GM18502 (cell line): ENCODE data around the gene TOX2.

ENCODE experiments used
- ATAC-seq: cut with Tn5 transposase; IDR thresholded peaks from one replicate; pipeline ENCODE4 v1.9.1; 2021; ENCODE audit warnings: mild to moderate bottlenecking; ENCODE audit not compliant: unreplicated experiment, poor library complexity

TOX2 gene

DNA sequence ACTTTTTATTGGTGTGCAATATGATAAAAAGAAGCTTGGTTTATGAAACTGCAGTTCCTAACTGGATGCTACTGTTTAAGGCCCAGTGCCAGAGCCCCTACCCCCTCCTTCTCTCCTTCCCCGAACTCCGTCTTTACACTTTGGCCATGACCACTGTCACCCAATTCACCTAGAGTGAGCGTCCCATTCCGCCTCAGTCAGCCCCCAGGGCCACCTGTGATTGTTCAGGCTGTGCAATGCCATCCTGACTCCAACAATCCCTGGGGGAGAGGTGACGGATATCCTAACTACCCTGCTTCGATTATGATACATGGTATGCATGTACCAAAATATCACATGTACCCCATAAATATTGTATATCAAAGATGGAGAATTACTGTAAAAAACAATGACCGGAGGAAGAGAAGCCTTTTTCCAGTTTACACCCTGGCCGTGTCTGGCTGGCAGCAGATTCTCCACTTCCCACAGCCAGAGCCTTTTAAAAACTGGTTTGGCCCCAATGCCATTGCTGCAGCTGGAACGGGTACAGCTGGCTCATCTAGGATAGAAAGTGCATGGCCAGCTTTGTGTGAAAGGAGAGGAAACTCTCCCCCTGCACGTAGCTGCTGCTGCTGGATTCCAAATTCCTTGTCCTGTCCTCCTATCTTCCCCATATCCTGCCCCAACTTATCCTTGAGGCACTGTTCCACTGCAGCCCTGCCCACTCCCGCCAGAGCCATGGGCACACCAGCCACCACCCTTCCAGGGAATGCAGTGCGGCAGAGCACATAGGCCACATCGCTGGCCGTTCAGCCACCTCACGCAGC lies 172.6 kb downstream of the TOX2 start:
- no peak for ATAC-seq

DNA sequence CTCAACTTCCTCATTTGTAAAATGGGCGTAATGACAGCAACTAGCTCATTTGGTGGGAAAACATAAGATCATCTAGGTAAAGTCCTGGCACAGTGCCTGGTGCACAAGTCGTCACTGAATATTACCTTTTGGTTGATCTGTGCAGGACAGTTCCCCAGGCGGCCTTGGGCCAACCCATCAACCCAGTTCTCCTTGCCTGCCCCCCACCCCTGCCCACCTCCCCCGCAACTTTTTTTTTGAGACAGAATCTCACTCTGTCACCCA lies 173.1 kb downstream of the TOX2 start:
- no peak for ATAC-seq

DNA sequence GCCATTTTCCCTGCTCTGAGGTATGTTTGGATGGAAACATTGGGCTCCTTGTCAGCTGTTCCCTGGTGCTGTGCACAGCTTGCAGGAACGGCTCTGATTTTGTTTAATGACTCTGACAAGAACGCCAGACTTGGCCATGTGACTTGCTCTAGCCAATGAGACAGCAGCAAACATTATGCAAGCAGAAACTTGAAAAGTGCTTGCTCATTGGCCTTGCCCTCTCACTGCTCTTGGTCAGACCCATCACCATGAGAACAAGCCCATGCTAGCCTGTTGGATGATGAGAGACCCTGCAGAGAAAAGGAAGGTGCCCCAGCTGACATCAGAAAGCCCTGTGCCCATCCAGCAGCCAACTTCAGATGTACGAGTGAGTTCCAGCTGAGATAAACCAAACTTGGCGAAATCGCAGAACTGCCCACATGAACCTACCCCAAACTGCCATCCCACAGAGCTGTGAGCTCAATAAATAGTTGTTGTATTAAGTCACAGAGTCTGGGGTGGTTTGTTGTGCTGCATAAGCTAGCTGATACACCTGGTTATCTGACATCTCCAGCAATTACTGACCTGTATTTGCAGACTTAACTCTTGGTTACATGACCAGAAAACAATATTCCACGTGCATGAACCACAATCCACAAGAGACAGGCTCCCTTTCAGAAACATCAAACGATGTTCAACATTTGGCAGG lies 175.5 kb downstream of the TOX2 start:
- ATAC-seq: no peak

DNA sequence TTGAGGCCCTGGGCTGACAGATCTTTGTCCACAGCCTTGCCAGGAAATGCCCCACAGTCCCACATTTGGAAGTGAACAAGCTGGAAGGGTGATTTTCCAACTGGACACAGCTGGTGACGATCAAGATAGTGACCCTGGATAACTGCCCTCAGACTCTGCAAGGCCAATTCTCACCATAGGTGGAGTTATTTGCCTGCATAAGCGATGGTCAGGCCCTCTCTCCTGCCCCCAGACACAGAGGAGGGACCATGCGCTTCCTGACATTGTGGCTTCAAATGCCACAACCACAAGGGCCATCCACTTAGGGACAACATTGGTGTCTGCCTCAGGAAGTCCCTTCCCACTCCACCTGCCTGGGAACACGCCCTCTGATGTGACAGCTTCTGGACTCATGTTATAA lies 176.4 kb downstream of the TOX2 start:
- ATAC-seq: no peak

DNA sequence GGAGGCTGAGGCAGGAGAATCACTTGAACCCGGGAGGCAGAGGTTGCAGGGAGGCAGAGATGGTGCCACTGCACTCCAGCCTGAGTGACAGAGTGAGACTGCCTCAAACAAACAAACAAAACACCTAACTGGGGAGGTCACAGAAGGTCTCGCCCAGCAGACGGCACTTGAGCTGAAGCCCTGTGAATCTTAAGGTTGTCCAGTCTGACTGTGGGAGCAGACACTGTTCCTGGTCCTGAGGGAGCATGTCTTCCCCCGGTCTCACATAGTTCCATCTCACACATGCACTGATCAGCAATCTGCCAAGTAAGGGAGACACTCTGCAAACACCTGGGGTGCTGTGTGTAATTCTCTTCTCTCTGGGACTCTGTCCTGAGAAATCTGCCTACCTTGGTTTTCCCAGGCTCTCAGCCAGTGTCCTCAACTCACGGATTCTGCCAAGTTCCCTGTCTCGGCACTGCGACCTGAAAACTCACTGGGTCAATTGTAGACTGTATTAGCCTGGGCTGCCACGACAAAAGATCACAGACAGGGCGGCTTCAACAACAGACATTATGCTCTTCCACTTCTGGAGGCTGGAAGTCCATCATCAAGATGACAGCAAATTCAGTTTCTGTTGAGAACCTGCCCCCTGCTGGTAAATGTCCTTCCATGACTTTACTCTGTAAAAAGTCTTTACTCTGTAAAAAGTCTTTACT lies 178.0 kb downstream of the TOX2 start:
- no peak for ATAC-seq

DNA sequence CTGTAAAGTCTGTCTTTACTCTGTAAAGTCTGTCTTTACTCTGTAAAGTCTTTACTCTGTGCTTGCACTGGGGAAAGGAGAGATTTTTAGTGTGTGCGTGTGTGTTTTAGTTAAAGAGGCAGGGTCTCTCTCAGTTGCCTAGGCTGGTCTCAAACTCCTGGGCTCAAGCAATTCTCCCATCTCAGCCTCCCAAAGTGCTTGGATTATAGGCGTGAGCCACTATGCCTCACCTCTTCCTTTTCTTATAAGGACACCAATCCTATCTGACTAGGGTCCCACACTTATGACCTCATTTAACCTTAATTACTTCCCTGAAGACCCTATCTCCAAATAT lies 178.6 kb downstream of the TOX2 start:
- no peak for ATAC-seq

DNA sequence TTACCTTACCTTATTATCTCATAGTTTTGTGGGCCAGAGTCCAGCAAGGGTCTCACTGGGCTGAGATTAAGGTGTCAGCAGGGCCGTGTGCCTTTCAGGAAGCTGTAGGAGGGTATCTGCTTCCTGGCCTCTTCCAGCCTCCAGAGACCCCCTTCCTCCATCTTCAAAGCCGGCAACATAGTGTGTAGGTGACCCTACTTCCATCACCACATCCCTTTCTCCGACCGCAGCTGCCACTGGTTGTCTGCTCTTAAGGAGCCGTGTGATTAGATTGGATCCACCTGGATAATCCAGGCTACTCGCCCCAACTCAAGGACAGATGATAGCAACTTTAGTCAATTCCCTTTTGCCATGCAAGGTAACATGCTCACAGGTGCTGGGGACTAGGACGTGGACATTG lies 181.2 kb downstream of the TOX2 start:
- no peak for ATAC-seq

DNA sequence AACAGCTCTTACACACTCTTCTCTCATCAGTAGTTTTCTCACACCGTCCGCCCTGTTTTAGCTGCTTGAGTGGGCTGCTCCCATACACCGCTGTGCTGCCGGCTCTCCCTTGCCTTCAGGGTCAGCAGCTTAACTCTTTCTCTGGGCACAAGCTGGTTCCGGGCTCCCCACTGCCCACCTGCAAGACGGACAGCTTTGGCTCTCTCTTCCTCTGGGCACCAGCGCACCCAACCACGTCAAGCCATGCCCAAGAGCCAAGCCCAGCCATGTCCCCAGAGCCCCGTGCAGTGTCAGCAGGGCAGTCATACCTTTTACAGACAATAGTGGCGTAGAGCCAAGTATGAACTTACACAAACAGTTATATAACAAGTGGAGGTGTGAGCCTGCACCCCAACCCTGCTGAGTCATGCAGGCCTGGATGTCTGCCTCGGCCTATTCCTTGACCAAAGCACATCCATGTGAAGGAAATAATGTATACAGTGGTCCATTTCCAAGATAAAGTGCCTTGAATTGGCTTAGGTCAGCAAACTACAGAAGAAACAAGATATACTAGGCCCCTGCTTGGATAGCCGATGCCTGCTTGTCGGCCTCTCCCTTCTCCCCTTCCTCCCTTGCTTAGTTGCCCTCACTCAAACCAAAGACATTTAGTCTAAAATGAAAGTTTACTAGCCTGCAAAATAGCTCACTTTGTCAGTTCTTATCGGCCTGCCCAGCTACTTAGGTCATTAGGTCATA lies 183.0 kb downstream of the TOX2 start:
- no peak for ATAC-seq

DNA sequence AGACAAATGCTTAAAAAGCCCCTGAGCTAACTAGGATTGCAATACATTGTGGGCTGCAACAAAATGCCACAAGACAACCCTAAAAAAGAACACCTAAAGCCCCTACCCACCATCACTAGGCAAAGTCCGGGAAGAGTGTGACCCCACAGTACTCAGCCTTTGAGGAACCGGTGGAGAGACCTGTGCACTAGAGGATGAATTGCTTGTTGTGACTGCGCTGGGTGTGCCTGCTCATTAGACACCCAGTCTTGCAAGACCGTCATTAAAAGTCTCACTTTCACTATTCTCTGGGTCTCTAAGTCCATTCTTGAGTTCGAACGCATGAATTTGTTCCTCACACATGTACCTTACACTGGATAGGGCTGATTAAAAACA lies 183.6 kb downstream of the TOX2 start:
- no peak for ATAC-seq

DNA sequence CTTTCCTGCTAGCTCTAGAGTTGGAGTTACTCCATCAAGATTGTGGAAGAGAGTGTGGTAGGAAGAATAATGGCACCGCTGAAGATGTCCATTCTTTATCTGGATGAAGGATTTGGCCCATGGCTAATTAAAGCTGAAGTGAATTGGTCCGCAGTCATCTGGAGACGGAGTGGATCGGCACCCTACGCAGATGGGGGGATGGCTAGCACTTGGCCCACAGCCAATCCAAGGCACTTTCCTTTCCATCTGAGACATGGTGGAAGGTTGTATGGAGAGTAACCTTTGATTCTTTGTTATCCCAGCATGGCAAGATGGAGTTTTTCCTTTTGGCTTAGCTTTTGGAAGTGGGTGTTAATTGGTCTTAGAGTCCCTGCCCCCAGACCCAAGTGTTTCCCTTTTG lies 184.0 kb downstream of the TOX2 start:
- ATAC-seq: no peak

DNA sequence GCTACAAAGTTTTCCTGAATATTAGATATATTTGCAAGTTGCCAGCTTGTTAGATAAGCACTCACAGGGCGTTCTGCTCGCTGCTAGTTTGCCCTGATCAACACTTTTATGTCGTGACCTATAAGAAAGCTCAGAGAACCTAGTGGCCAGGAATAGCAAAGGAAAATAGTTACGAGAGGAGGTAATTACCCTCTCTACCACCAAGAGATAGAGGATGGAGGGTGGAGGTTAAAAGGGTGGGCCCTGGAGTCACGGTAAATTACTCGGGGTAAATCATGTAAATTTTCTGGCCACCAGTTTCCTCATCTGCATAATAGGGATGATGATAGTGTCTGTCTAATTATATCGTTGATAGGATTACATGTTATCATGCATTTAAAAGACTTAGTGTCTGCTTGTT lies 185.2 kb downstream of the TOX2 start:
- ATAC-seq: no peak

DNA sequence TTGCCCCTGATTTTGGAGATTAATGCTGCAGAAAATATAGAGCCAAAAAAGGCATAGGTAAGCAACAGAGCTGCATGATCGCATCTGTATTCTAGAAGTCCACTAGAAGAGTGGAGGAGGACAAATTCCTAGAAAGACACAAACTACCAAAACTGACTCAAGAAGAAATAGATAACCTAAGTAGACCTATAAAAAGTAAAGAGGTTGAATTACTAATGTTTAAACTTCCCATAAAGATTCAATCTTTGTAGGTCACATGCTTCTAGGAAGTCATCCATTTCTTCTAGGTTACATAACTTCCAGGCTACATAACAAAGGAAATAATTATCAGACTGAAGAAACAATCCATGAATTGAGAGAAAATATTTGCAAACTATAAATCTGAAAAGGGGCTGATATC lies 187.9 kb downstream of the TOX2 start:
- no peak for ATAC-seq

DNA sequence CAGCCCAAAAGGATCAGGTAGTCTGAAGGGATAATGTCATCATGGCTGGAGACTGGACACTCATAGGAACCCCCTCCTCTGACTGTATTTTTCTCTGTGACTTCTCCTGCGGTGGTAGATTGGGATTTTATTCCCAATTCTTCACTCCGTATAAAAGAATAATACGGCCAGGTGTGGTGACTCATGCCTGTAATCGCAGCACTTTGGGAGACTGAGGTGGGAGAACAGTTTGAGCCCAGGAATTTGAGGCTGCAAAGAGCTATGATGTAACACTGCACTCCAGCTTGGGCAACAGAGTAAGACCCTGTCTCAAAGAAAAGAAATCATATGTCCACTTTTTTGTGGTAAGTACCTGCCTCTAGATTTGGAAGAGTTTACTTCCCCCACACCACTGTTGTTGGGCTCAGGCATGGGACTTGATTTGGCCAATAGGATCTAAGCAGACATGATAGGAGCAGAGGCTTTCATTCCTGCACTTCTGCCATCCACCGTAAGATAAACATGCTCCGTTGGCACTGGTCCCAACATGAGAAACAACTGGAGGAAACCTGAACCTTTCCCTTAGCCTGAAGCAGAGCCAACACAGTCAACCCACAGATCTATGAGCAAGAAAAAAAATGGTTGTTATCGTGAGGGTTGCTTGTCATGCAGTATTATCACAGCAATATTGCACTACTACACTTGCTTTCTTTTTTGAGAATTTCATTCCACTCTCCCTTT lies 190.3 kb downstream of the TOX2 start:
- ATAC-seq: no peak

DNA sequence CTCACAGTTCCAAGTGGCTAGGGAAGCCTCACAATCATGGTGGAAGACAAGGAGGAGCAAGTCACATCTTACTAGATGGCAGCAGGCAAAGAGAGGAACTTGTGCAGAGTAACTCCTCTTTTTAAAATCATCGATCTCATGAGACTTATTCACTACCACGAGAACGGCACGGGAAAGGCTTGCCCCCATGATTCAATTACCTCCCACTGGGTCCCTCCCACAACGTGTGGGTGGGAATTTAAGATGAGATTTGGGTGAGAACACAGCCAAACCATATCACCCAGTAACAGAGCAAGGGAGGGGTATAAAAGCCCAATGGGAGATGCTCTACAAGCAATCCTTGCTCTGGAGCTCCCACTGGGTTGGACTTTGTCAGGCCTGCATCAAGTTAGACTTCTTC lies 192.0 kb downstream of the TOX2 start:
- no peak for ATAC-seq

DNA sequence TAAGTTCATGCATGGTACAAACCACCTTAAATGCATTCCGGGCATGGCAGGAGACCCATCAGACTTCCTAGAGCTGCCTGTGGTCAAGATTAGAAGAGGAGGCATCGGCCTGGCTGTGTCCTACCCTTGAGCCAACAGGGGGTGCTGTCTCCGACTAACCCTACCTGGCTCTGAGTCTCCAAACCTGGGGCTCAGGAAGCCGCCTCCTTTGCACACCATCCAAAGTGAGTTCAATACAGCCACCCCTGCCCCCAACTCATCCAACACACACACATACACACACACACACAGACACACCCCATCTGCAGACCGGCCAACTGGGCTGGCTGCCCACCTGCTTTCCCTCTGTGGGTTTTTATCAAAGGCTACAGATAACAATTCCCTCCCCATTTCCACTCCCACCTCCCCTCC lies 195.3 kb downstream of the TOX2 start:
- ATAC-seq: no peak

DNA sequence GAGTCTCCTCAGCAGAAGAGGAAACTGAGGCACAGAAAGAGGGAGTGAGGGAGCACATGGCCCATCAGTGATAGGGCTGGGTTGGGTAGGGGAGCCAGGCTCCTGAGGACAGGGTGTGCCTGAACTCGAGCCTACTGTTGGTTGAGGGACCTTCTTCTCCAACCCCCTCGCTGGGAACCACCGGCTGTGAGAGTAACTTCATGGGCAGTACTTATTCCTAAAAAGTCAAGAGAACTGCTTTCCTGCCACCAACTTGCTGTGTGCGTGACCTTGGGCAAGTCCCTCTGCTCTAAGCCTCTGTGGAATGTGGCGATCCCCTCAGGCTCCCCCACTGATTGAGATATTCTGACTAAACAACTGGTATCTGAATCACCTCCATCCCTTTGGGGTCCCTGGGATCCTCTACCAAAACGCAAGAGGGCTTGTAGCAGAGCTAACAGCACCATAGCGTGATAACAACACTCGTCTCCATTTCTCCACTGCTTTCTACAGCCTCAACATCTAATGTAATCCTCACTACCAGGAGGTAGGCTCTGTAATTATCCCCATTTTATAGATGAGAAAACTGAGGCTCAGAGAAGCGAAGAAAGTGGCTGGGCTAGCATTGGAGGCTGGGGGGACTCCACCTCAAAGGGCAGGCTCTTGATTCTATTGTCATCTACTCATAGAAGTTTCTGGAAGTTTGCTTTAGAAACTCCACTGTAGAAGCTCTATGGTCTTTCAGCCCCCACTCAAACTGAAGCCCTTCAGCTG lies 196.3 kb downstream of the TOX2 start:
- no peak for ATAC-seq

DNA sequence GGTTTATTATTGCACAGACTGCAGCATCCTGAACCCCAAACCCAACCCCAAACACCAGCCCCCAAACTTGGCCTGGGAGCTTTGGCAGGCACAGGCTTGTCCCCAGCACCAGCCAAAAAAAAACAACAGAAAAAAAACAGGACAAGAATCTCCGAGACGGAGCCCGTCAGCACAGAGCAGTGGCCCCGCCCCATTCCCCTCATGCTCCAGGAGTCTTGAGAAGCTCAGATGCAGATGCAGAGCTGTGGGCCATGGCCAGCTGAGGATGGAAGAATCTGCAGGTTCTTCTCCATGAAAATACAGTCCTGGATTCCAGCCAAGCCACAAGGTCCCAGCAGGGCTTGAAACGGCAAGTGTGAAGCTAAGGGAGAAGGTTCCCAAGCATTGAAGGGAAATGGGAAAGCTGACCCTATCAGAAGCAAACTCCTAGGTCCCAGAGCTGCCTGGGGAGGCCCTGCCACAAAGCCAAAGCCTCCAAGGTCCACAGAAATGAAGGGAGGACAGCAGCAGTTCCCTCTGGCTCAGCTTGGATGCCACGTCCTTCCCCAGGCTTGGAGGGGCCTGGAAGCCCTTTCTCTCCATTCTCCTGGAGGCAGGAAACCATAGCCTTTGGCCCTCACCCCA lies 197.2 kb downstream of the TOX2 start:
- no peak for ATAC-seq

DNA sequence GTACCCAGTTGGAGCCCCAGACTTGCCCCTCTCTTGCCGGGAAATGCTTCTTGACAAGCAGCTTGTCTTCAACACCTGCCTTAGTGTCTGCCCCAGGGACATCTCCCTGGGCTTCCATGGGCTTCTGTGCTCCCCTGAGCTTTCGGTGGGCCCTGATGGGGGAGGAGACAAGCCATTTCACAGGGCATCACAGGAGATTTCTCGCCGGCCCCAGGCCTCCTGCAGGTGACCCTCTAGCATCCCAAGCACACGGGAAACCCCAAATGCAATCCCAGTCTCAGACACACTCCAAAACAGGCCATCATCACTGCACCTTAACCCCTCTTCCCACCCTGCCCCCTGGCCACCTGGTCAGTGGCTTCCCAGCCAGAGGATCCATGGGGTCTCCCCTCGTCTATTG lies 197.8 kb downstream of the TOX2 start:
- no peak for ATAC-seq

DNA sequence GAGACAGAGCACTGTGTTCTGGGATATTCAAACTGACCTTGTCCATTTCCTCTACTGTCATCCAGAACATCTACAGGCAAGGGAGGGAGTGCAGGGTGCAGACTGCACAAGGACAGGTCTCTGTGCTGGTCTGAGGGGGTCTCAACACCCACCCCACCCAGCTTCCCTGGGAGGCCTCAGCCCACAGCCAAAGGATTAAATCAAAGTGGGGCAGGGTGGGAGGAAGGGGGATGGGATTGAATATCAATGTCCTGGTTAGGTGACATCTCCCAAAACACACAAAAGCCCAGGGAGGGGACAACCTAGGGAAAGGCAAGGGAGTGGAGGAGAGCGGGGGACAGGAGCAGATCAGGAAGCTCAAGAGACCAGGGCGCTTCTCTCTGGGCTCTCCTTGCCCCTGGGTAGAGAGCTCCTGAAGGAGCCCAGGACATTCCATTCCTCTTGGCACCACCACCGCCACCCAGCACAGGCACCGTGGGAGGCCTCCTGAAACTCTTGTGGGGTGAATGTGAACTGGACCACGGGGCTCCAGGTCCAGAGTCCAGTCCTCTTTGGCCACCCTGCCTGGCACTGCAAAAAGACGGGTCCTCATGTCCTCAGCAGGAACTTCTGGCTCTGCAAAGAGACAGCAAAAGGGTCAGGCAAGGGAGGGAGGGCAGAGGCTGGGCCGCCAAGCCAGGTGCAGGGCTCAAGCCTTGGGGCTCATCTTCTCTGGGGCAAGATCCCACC lies 198.4 kb downstream of the TOX2 start:
- ATAC-seq: no peak
